Activated CD8-positive, alpha-beta memory T cell treated with anti-CD3 and anti-CD28 coated beads, Interleukin-2, amount 10 ng/mL, durations not matched to agents 7 days and 5 days (primary cell): Measurements from ENCODE around the gene LIFR. TPM values are rescaled to one million over a fixed set of nuclear protein-coding genes. Genes with fewer than 3 reads are reported as not detected.

Source experiments
- ATAC-seq: fragments of 150-1000 bp; cut with Tn5 transposase; one replicate; pipeline ENCODE4 v1.10.0; 2021; ENCODE audit warnings: moderate library complexity
- CTCF ChIA-PET: fragments of 350-600 bp; sonication (Branson Sonifier 250); formaldehyde crosslinking; loops from one replicate; lab custom pipeline; 2021; ENCODE audit warnings: antibody characterized with exemption; lab: Charles Lee
- DNase-seq: peaks from one replicate; pipeline ENCODE4 v3.0.0-alpha.2; 2020
- H3K27ac Mint-ChIP-seq: one replicate; pipeline ENCODE4 v1.8.0; 2021; ENCODE audit warnings: mild to moderate bottlenecking, mixed read lengths
- H3K27me3 Mint-ChIP-seq: one replicate; pipeline ENCODE4 v1.8.0; 2021; ENCODE audit warnings: mixed read lengths
- H3K36me3 Mint-ChIP-seq: one replicate; pipeline ENCODE4 v1.8.0; 2021; ENCODE audit warnings: mild to moderate bottlenecking, mixed read lengths
- H3K4me1 Mint-ChIP-seq: one replicate; pipeline ENCODE4 v1.8.0; 2021; ENCODE audit warnings: mixed read lengths
- H3K4me3 Mint-ChIP-seq: one replicate; pipeline ENCODE4 v1.8.0; 2021; ENCODE audit warnings: mild to moderate bottlenecking, moderate library complexity, mixed read lengths
- H3K9me3 Mint-ChIP-seq: one replicate; pipeline ENCODE4 v1.8.0; 2022; ENCODE audit warnings: low read depth, mixed read lengths
- total RNA-seq, 2 experiments: library from RNA; stranded (reverse); gene quantifications; one replicate each; pipeline ENCODE4 v1.2.3, GENCODE V29; 2021

Gene LIFR
- total RNA-seq, 2 experiments from 2014 or later: not detected

DNA sequence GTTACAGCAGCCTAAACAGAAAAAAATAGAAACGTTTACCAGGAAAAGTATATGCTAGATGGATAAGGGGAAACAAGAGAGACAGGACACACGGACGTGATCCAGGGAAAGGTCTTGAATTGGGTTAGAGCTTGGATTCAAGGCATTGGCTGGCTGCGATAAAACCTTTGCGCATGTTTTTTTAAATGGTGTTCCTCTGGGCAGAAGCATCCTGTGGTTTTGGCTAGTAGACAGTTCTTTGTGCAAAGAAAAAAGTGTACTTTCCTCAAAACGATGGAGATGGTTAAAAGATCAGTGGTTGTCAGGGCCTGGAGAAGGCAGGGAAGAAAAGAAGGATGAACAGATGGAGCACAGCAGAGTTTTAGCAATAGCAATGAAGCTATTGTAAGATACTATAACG is 37.5 kb upstream of the LIFR start:
- no peaks in the 10 kb centered on the region for H3K4me1 Mint-ChIP-seq
- peaks cover 8% of the 10 kb centered on the region for H3K27me3 Mint-ChIP-seq
- no peak overlapping the region for H3K27ac Mint-ChIP-seq
- no peaks in the 10 kb centered on the region for H3K9me3 Mint-ChIP-seq
- ATAC-seq (no peak), DNase-seq (no peak)
- H3K4me3 Mint-ChIP-seq: no peak overlapping the region
- CTCF ChIA-PET: interaction anchor here (1.5 kb wide), 1 partner anchor 152 kb away, joined by 3 read pairs; no protein-coding TSS in a partner anchor
- no peaks in the 10 kb centered on the region for H3K36me3 Mint-ChIP-seq

GRCh38 chr5:38591523-38591849 is 35.0 kb upstream of the LIFR start:
- no peaks in the 10 kb centered on the region for H3K4me1 Mint-ChIP-seq
- no peaks in the 10 kb centered on the region for H3K9me3 Mint-ChIP-seq
- H3K4me3 Mint-ChIP-seq: no peak overlapping the region
- ATAC-seq: no peak
- H3K27ac Mint-ChIP-seq: no peak overlapping the region
- no peak for DNase-seq
- CTCF ChIA-PET: no interaction called here
- peaks cover 4% of the 10 kb centered on the region for H3K27me3 Mint-ChIP-seq
- H3K36me3 Mint-ChIP-seq: no peaks in the 10 kb centered on the region

DNA sequence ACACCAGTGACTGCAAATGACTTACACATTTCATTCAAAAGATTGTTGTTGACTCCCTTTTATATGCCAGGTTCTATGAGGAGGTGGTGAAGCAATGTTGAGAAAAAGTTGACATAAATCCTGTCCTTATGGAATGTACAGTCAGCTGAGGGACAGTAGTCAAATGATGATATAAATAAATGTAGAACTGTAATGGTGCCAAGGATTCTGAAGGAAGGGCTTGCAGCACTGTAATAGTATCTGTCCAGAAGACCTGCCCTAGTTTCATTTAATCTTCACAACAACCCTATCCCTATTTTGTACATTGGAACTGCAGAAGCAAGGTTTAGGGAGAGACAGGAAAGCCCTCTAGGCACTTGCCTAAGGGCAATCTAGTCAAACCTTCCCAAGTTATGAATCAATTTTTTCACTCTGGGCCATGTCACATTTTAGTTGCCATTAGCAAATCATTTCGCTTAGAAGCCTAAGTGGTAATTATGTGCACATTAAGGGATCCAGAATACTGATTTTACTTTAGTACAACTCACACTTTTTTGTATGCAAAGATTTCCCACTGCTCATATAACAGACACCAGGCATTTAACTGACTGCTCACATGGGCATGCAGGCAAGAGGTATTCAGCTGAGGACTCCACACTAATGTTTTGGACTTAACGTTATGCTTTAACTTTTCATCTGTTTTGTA is 34.5 kb upstream of the LIFR start:
- Mint-ChIP-seq H3K4me3 (no peak overlapping the region), H3K27ac (no peak overlapping the region), H3K27me3 (peaks cover 5% of the 10 kb centered on the region), H3K36me3 (no peaks in the 10 kb centered on the region), H3K9me3 (no peaks in the 10 kb centered on the region), H3K4me1 (no peaks in the 10 kb centered on the region)
- DNase-seq (no peak), ATAC-seq (no peak)
- CTCF ChIA-PET: no interaction called here

DNA sequence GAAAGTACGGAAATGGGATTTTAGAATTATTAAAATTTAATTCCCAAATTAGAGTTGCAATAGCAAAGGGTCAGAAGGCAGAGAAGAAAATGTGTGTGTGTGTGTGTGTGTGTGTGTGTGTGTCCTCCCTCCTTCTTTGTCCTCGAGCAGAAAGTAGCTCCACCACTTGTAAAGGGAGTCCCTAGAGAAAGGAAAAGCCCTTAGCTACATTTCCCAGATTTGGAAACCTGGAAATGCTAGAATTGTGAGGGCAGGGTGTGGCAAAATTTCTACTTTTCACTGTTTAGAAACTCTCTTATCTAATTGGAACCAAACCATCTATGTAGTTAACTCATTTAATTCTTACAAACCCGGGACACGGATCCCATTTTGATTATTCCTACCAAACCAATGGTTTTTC is 33.2 kb upstream of the LIFR start:
- Mint-ChIP-seq H3K36me3 (no peaks in the 10 kb centered on the region), H3K4me3 (no peak overlapping the region), H3K27ac (no peak overlapping the region), H3K9me3 (no peaks in the 10 kb centered on the region), H3K27me3 (peaks cover 10% of the 10 kb centered on the region), H3K4me1 (no peaks in the 10 kb centered on the region)
- DNase-seq (no peak), ATAC-seq (no peak)
- CTCF ChIA-PET: no interaction called here

GRCh38 chr5:38585816-38586215 is 29.4 kb upstream of the LIFR start:
- H3K27me3 Mint-ChIP-seq: peaks cover 29% of the 10 kb centered on the region
- no peaks in the 10 kb centered on the region for H3K9me3 Mint-ChIP-seq
- no peak overlapping the region for H3K27ac Mint-ChIP-seq
- H3K4me3 Mint-ChIP-seq: no peak overlapping the region
- H3K36me3 Mint-ChIP-seq: no peaks in the 10 kb centered on the region
- peaks cover 3% of the 10 kb centered on the region for H3K4me1 Mint-ChIP-seq
- CTCF ChIA-PET: no interaction called here
- no peak for DNase-seq
- ATAC-seq: no peak

DNA sequence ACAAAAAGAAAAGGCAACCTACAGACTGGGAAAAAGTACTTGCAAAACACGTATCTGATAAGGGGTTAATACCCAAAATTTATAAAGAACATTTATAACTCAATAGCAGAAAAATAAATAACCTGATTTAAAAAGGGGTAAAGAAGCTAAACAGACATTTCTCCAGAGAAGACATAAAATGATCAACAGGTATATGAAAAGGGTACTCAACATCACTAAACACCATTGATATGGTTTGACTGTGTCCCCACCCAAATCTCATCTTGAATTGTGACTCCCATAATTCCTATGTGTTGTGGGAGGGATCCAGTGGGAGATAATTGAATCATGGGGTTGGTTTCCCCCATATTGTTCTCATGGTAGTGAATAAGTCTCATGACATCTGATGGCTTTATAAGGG is 27.1 kb upstream of the LIFR start:
- no peak overlapping the region for H3K27ac Mint-ChIP-seq
- no peak overlapping the region for H3K4me3 Mint-ChIP-seq
- CTCF ChIA-PET: no interaction called here
- no peak for DNase-seq
- peaks cover 3% of the 10 kb centered on the region for H3K4me1 Mint-ChIP-seq
- peaks cover 33% of the 10 kb centered on the region for H3K27me3 Mint-ChIP-seq
- H3K9me3 Mint-ChIP-seq: no peaks in the 10 kb centered on the region
- ATAC-seq: no peak
- H3K36me3 Mint-ChIP-seq: no peaks in the 10 kb centered on the region

GRCh38 chr5:38582975-38583319 is 26.5 kb upstream of the LIFR start:
- no peak overlapping the region for H3K27ac Mint-ChIP-seq
- ATAC-seq (no peak), DNase-seq (no peak)
- H3K9me3 Mint-ChIP-seq: no peaks in the 10 kb centered on the region
- CTCF ChIA-PET: no interaction called here
- no peak overlapping the region for H3K4me3 Mint-ChIP-seq
- H3K4me1 Mint-ChIP-seq: peaks cover 3% of the 10 kb centered on the region
- no peaks in the 10 kb centered on the region for H3K36me3 Mint-ChIP-seq
- peaks cover 33% of the 10 kb centered on the region for H3K27me3 Mint-ChIP-seq

GRCh38 chr5:38582293-38582974 is 26.0 kb upstream of the LIFR start:
- no peaks in the 10 kb centered on the region for H3K36me3 Mint-ChIP-seq

GRCh38 chr5:38581597-38581996 is 25.2 kb upstream of the LIFR start:
- no peak overlapping the region for H3K27ac Mint-ChIP-seq
- peaks cover 3% of the 10 kb centered on the region for H3K4me1 Mint-ChIP-seq
- no peak for ATAC-seq
- H3K9me3 Mint-ChIP-seq: no peaks in the 10 kb centered on the region
- no peak overlapping the region for H3K4me3 Mint-ChIP-seq
- peaks cover 33% of the 10 kb centered on the region for H3K27me3 Mint-ChIP-seq
- CTCF ChIA-PET: no interaction called here
- H3K36me3 Mint-ChIP-seq: no peaks in the 10 kb centered on the region
- no peak for DNase-seq

More at GRCh38 chr5:38582293-38582974, 26.0 kb upstream of the LIFR start:
- Mint-ChIP-seq H3K9me3 (no peaks in the 10 kb centered on the region), H3K4me1 (peaks cover 3% of the 10 kb centered on the region), H3K27ac (no peak overlapping the region), H3K27me3 (peaks cover 33% of the 10 kb centered on the region), H3K4me3 (no peak overlapping the region)
- CTCF ChIA-PET: no interaction called here
- ATAC-seq: no peak
- DNase-seq: no peak

GRCh38 chr5:38579105-38579504 is 22.7 kb upstream of the LIFR start:
- CTCF ChIA-PET: no interaction called here
- H3K4me1 Mint-ChIP-seq: peaks cover 3% of the 10 kb centered on the region
- peaks cover 23% of the 10 kb centered on the region for H3K27me3 Mint-ChIP-seq
- H3K36me3 Mint-ChIP-seq: no peaks in the 10 kb centered on the region
- H3K27ac Mint-ChIP-seq: no peak overlapping the region
- no peak overlapping the region for H3K4me3 Mint-ChIP-seq
- DNase-seq (no peak), ATAC-seq (no peak)
- no peaks in the 10 kb centered on the region for H3K9me3 Mint-ChIP-seq

DNA sequence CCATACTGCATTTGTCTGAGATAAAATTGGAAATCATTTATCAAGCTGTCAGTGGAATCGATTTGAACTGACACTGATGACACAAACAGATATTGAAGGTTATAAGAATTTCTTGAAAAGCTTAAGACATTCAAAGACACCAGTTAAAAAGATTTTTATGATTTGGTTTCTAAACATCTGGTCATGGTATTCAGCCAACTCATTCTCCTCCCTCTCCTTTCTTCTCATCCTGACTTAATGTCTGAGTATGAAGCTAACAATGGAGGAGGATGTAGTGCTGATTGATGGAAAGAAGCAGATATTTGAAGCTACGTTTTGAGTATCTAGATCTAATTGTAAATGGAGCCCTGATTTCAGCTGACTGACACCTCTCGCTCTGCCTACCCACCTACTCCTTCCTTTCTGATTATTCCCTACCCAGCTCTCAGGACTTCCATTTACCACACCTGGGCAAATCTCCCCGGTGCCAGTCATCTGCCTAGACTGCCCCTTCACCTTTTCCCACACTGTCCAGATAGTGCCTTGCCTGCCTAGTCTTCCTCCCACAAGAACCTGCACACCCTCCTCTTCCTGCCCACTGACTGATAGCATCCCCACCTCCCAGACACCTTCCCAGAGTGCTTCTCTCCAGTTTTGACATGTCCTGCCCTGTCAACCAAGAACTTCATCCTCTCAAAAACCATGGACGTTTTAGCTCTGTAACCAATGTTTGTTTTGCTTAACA is 20.7 kb upstream of the LIFR start:
- Mint-ChIP-seq H3K9me3 (no peaks in the 10 kb centered on the region), H3K27ac (no peak overlapping the region), H3K4me3 (no peak overlapping the region), H3K27me3 (peaks cover 18% of the 10 kb centered on the region), H3K4me1 (no peaks in the 10 kb centered on the region), H3K36me3 (no peaks in the 10 kb centered on the region)
- DNase-seq: no peak
- ATAC-seq: no peak
- CTCF ChIA-PET: no interaction called here

- no peaks in the 10 kb centered on the region for H3K36me3 Mint-ChIP-seq
- H3K4me3 Mint-ChIP-seq: no peak overlapping the region
- no peaks in the 10 kb centered on the region for H3K4me1 Mint-ChIP-seq
- ATAC-seq (no peak), DNase-seq (no peak)
- H3K27me3 Mint-ChIP-seq: peaks cover 18% of the 10 kb centered on the region
- H3K27ac Mint-ChIP-seq: no peak overlapping the region
- CTCF ChIA-PET: no interaction called here
- no peaks in the 10 kb centered on the region for H3K9me3 Mint-ChIP-seq
These were observed 20.0 kb upstream of the LIFR start for GRCh38 chr5:38576442-38576841.

DNA sequence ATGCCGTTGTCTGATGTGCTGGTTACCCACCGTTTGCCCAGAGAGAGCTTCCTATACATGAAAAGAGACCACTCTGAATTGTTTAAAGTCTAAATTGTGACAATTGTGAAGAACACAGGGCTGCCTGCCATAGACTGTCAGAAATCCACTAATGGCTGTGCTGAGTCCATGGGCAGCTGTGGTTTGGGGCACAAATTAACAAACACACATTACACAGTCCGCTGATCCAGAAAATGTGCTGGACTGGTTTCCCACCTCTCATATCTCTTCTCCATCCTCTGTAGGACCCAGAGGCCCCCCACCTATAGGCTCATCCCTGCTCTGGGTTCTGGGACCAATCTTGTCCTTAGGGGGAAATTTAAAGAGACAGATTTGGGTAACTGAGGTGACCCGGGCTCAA is 19.0 kb upstream of the LIFR start:
- ATAC-seq (no peak), DNase-seq (no peak)
- H3K36me3 Mint-ChIP-seq: no peaks in the 10 kb centered on the region
- no peaks in the 10 kb centered on the region for H3K9me3 Mint-ChIP-seq
- CTCF ChIA-PET: no interaction called here
- H3K4me1 Mint-ChIP-seq: no peaks in the 10 kb centered on the region
- H3K27ac Mint-ChIP-seq: no peak overlapping the region
- no peak overlapping the region for H3K4me3 Mint-ChIP-seq
- H3K27me3 Mint-ChIP-seq: peaks cover 17% of the 10 kb centered on the region

DNA sequence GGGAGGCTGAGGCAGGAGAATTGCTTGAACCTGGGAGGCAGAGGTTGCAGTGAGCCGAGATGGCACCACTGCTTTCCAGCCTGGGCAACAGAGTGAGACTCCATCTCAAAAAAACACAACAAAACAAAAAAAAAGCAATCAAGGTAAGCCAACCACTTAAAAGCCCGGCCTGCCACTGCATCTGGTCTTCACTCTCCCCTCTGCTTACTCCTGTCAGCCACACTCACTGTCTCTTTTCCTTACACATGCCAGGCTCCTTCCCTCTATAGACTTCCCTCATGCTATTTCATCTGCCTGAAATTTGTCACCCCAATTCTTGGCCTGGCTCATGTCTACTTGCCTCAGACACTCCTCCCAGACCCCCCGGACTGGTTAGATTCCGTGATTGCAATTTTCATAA is 17.6 kb upstream of the LIFR start:
- Mint-ChIP-seq H3K9me3 (no peaks in the 10 kb centered on the region), H3K27ac (no peak overlapping the region), H3K27me3 (peaks cover 19% of the 10 kb centered on the region), H3K4me3 (no peak overlapping the region), H3K4me1 (no peaks in the 10 kb centered on the region), H3K36me3 (no peaks in the 10 kb centered on the region)
- CTCF ChIA-PET: no interaction called here
- DNase-seq: no peak
- no peak for ATAC-seq
